SU-DHL-6 (cell line): ENCODE results near the gene TIGD1.

ENCODE experiments used
- H2AFZ ChIP-seq: fragments of 200-600 bp; sonication (generic); 2 replicates; pipeline ENCODE4 v1.6.1; 2014; ENCODE audit warnings: low read depth, mild to moderate bottlenecking, moderate library complexity, mixed read lengths, antibody characterized with exemption, low read length; ENCODE audit not compliant: severe bottlenecking
- H3F3A ChIP-seq: fragments of 200-600 bp; shearing (Covaris generic); 2 replicates; pipeline ENCODE4 v1.6.0; 2016; ENCODE audit warnings: antibody characterized with exemption, mild to moderate bottlenecking; ENCODE audit not compliant: insufficient read depth
- H3K27ac ChIP-seq: fragments of 200-600 bp; sonication (generic); 2 replicates; pipeline ENCODE4 v1.5.1; 2016; ENCODE audit warnings: low read depth, mild to moderate bottlenecking, low read length, moderate library complexity, mixed read lengths
- H3K27me3 ChIP-seq: fragments of 200-600 bp; sonication (generic), shearing (Covaris generic); 2 replicates; pipeline ENCODE4 v1.6.0; 2014; ENCODE audit warnings: mild to moderate bottlenecking, low read length
- H3K36me3 ChIP-seq: fragments of 200-600 bp; sonication (generic); 2 replicates; pipeline ENCODE4 v1.6.1; 2014; ENCODE audit warnings: mild to moderate bottlenecking, low read length, mixed read lengths
- H3K4me2 ChIP-seq: fragments of 300-600, 200-600 bp; shearing (Covaris generic), sonication (generic); 2 replicates; pipeline ENCODE4 v1.6.0; 2014; ENCODE audit warnings: low read length, low read depth, mild to moderate bottlenecking; ENCODE audit not compliant: poor library complexity, severe bottlenecking
- H3K4me3 ChIP-seq: fragments of 200-600 bp; sonication (generic); 2 replicates; pipeline ENCODE4 v1.5.1; 2014; ENCODE audit warnings: antibody characterized with exemption, low read length, mild to moderate bottlenecking, mixed read lengths; ENCODE audit not compliant: insufficient read depth, poor library complexity, severe bottlenecking
- H3K79me2 ChIP-seq: fragments of 200-600 bp; sonication (generic); 2 replicates; pipeline ENCODE4 v1.6.1; 2014; ENCODE audit warnings: mild to moderate bottlenecking, low read length, moderate library complexity; ENCODE audit not compliant: insufficient read depth
- H3K9ac ChIP-seq: fragments of 200-600 bp; sonication (generic); 2 replicates; pipeline ENCODE4 v1.7.0; 2014; ENCODE audit warnings: mild to moderate bottlenecking, low read length
- H3K9me2 ChIP-seq: fragments of 200-600 bp; sonication (generic); replicated peaks from 2 replicates; pipeline ENCODE4 v1.6.1; 2014; ENCODE audit warnings: low read length; ENCODE audit not compliant: insufficient read depth
- H3K9me3 ChIP-seq: fragments of 200-600 bp; sonication (generic); 2 replicates; pipeline ENCODE4 v1.6.1; 2014; ENCODE audit warnings: low read length, mixed read lengths; ENCODE audit not compliant: insufficient read depth
- H4K20me1 ChIP-seq: fragments of 200-600 bp; sonication (generic); 2 replicates; pipeline ENCODE4 v1.6.1; 2014; ENCODE audit warnings: low read depth, mild to moderate bottlenecking, antibody characterized with exemption, low read length, moderate library complexity, mixed read lengths
- EZH2phosphoT487 ChIP-seq: fragments of 200-600 bp; sonication (generic), shearing (Covaris generic); conservative IDR thresholded peaks from 2 replicates; pipeline ENCODE4 v1.6.1; 2018; ENCODE audit warnings: mild to moderate bottlenecking, antibody characterized with exemption, low read length, moderate library complexity, mixed read lengths
- TF ChIP-seq, protein P1 (sequence below): fragments of 200-600 bp; sonication (generic); IDR thresholded peaks from one replicate; pipeline ENCODE4 v1.5.1; 2017; ENCODE audit warnings: antibody characterized with exemption, mild to moderate bottlenecking, low read length, moderate library complexity; ENCODE audit not compliant: insufficient read depth, poor library complexity, severe bottlenecking

TIGD1 gene

DNA sequence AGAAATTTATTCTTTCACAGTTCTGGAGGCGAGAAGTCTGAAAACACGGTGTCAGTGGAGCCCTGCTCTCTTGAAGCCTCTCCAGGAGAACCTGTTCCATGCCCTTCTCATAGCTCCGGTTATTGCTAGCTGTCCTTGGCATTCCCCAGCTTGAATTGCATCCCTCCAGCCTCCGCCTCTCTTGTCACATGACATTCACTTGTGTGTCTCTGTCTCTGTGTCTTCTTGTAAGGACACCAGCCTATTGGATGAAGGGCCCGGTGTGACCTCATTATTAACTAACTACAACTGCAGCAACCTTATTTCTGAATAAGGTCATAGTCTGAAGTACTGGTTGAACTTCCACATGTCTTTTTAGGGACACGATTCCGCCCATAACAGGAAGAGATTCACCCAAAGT is 34.7 kb downstream of the TIGD1 start:
- Histone ChIP-seq H3F3A (no peaks in the 10 kb centered on the region), H3K9me2 (no peaks in the 10 kb centered on the region), H4K20me1 (no peaks in the 10 kb centered on the region), H3K9me3 (no peaks in the 10 kb centered on the region), H3K27ac (no peak overlapping the region), H3K4me3 (no peak overlapping the region), H2AFZ (no peak overlapping the region), H3K4me2 (no peak overlapping the region), H3K9ac (no peak overlapping the region), H3K27me3 (no peaks in the 10 kb centered on the region), H3K79me2 (no peaks in the 10 kb centered on the region), H3K36me3 (no peaks in the 10 kb centered on the region)
- TF ChIP-seq, protein P1, sequence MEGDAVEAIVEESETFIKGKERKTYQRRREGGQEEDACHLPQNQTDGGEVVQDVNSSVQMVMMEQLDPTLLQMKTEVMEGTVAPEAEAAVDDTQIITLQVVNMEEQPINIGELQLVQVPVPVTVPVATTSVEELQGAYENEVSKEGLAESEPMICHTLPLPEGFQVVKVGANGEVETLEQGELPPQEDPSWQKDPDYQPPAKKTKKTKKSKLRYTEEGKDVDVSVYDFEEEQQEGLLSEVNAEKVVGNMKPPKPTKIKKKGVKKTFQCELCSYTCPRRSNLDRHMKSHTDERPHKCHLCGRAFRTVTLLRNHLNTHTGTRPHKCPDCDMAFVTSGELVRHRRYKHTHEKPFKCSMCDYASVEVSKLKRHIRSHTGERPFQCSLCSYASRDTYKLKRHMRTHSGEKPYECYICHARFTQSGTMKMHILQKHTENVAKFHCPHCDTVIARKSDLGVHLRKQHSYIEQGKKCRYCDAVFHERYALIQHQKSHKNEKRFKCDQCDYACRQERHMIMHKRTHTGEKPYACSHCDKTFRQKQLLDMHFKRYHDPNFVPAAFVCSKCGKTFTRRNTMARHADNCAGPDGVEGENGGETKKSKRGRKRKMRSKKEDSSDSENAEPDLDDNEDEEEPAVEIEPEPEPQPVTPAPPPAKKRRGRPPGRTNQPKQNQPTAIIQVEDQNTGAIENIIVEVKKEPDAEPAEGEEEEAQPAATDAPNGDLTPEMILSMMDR, result no peak
- no peak for TF ChIP-seq EZH2phosphoT487

DNA sequence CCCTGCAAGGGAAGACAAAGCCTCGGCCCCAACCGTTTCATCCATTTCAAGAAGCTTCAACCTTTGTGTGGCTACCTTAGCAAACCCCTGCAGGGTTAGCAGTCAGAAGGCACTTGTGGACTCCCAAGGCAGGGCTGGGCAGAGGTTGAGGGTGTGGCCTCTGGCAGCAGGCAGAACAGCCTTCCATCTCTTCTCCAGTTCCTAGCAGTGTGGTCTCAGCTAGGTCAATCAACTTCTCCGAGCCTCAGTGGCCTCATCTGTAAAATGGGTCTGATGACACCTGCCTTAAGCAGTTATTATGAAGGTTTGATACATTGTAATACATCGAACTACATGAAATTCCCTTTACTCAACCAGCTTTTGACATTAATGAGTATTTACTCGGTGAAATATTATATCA is 37.0 kb downstream of the TIGD1 start:
- Histone ChIP-seq H3K4me3 (no peak overlapping the region), H3F3A (no peaks in the 10 kb centered on the region), H3K9ac (no peak overlapping the region), H3K36me3 (no peaks in the 10 kb centered on the region), H3K9me3 (no peaks in the 10 kb centered on the region), H4K20me1 (no peaks in the 10 kb centered on the region), H3K9me2 (no peaks in the 10 kb centered on the region), H3K27ac (no peak overlapping the region), H2AFZ (no peak overlapping the region), H3K27me3 (no peaks in the 10 kb centered on the region), H3K4me2 (no peak overlapping the region), H3K79me2 (no peaks in the 10 kb centered on the region)
- TF ChIP-seq, protein P1, result no peak
- TF ChIP-seq EZH2phosphoT487, result no peak

DNA sequence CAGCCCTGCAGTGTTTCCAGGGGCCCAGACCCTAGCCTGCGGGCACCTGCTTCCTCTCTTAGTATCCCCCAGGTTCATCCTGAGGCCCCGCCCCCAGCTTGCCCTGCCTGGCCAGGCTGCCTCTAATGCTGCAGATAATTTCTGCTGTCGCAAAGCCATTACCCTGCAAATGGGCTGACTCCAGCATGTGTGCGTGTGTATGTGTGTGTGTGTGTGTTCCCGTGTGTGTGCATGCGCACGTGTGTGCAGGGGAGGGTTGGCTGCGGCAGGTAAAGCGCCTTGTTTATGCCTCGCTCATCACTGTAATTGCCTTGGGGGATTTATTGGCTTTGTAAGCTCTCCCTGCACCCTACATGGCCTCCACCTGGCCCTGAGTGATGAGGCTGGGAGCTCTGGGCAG is 37.8 kb downstream of the TIGD1 start:
- Histone ChIP-seq H3K9me3 (no peaks in the 10 kb centered on the region), H3K4me2 (no peak overlapping the region), H4K20me1 (no peaks in the 10 kb centered on the region), H3K27ac (no peak overlapping the region), H3K36me3 (no peaks in the 10 kb centered on the region), H2AFZ (no peak overlapping the region), H3F3A (no peaks in the 10 kb centered on the region), H3K4me3 (no peak overlapping the region), H3K79me2 (no peaks in the 10 kb centered on the region), H3K9me2 (no peaks in the 10 kb centered on the region), H3K27me3 (no peaks in the 10 kb centered on the region), H3K9ac (no peak overlapping the region)
- TF ChIP-seq, protein P1, result no peak
- TF ChIP-seq EZH2phosphoT487, result no peak
